HepG2 (cell line): Measurements from ENCODE around the gene GPR137. TPM values are rescaled to one million over a fixed set of nuclear protein-coding genes. Genes with fewer than 3 reads are reported as not detected.
A peak's percentile ranks its signal among the peaks of the same experiment; 100 is the strongest.

Experiments used
- AGO2 ChIP-seq: fragments of 200-400 bp; formaldehyde crosslinking; optimal IDR thresholded peaks from 2 replicates; pipeline ENCODE3; 2017; ENCODE audit warnings: mild to moderate bottlenecking, low read depth, low read length, moderate library complexity
- EHMT2 ChIP-seq: fragments of 200-600 bp; sonication (generic); IDR thresholded peaks from 2 replicates; pipeline ENCODE4 v1.7.0; 2017; ENCODE audit warnings: antibody characterized with exemption, low read depth, low read length, borderline replicate concordance
- FOSL1 ChIP-seq: sonication (generic); formaldehyde crosslinking; IDR thresholded peaks from 2 replicates; pipeline ENCODE4 v1.9.0; 2021; ENCODE audit warnings: missing genetic modification reagents, borderline replicate concordance
- HCFC1 ChIP-seq: fragments of 150-350 bp; IDR thresholded peaks from 2 replicates; pipeline ENCODE4 v1.6.1; 2014; ENCODE audit warnings: low read depth, low read length
- MYNN ChIP-seq: sonication (generic); formaldehyde crosslinking; IDR thresholded peaks from 2 replicates; pipeline ENCODE4 v1.4.0; 2020; ENCODE audit warnings: mild to moderate bottlenecking, low read depth, missing genetic modification reagents
- RXRB ChIP-seq: IDR thresholded peaks from 2 replicates; pipeline ENCODE4 v1.6.1; 2016; ENCODE audit warnings: borderline replicate concordance, missing genetic modification reagents, missing compliant biosample characterization
- SRF ChIP-seq: IDR thresholded peaks from 2 replicates; pipeline ENCODE4 v1.6.1; 2011; ENCODE audit warnings: mild to moderate bottlenecking, low read depth, low read length, moderate library complexity
- ZFP36L1 ChIP-seq: sonication (generic); formaldehyde crosslinking; IDR thresholded peaks from 2 replicates; pipeline ENCODE4 v1.8.0; 2022; ENCODE audit warnings: mild to moderate bottlenecking, missing genetic modification reagents, moderate library complexity
- ZNF160 ChIP-seq: sonication (generic); formaldehyde crosslinking; IDR thresholded peaks from 2 replicates; pipeline ENCODE4 v1.8.0; 2022; ENCODE audit warnings: mild to moderate bottlenecking, inconsistent platforms, missing genetic modification reagents
- ZNF331 ChIP-seq: sonication (generic); formaldehyde crosslinking; IDR thresholded peaks from 2 replicates; pipeline ENCODE4 v1.4.0; 2020; ENCODE audit warnings: missing genetic modification reagents
- ZNF646 ChIP-seq: sonication (generic); formaldehyde crosslinking; IDR thresholded peaks from 2 replicates; pipeline ENCODE4 v1.9.0; 2021; ENCODE audit warnings: mild to moderate bottlenecking, missing genetic modification reagents
- ZNF724P ChIP-seq: sonication (generic); formaldehyde crosslinking; IDR thresholded peaks from 2 replicates; pipeline ENCODE4 v1.8.0; 2022; ENCODE audit warnings: missing genetic modification reagents, borderline replicate concordance
- ZSCAN31 ChIP-seq: sonication (generic); formaldehyde crosslinking; IDR thresholded peaks from 2 replicates; pipeline ENCODE4 v1.5.0; 2020; ENCODE audit warnings: low read depth, mild to moderate bottlenecking, missing genetic modification reagents
- polyA plus RNA-seq, 8 experiments: library from polyadenylated mRNA; depleted of rRNA in 3 of 8; stranded (reverse) in 7 of 8; unstranded in 1 of 8; fragments of >200 nt; fragmentation: Illumina TruSeq in 4 of 8; extraction: Trizol in 4 of 8; gene quantifications; 2 replicates each; pipeline versions ENCODE4 v1.2.1 to v1.2.3, GENCODE V29; 2011 to 2016; ENCODE audit warnings: low read depth in 4 of 8, missing spikeins in 1 of 8, mixed read lengths in 1 of 8; ENCODE audit not compliant: insufficient read depth in 1 of 8
- total RNA-seq, 5 experiments: library from RNA; depleted of rRNA; stranded (reverse); fragments of >200 nt; fragmentation: Illumina TruSeq; extraction: Trizol; gene quantifications; 2 replicates each; pipeline ENCODE4 v1.2.3, GENCODE V29; 2016; ENCODE audit warnings: low read depth in 1 of 5
- TF ChIP-seq, protein P1 (sequence below): sonication (generic); formaldehyde crosslinking; IDR thresholded peaks from 2 replicates; pipeline ENCODE4 v1.4.0; 2020; ENCODE audit warnings: mild to moderate bottlenecking, missing genetic modification reagents
- TF ChIP-seq, protein P2 (sequence below): IDR thresholded peaks from 2 replicates; pipeline ENCODE4 v1.6.1; 2018; ENCODE audit warnings: missing genetic modification reagents

GPR137 gene
- total and polyA plus RNA-seq, 2 of the 13 experiments (the other 11 are each of a cell fraction or from before 2014, with no cell fraction given): 8.5 to 13.2 TPM

DNA sequence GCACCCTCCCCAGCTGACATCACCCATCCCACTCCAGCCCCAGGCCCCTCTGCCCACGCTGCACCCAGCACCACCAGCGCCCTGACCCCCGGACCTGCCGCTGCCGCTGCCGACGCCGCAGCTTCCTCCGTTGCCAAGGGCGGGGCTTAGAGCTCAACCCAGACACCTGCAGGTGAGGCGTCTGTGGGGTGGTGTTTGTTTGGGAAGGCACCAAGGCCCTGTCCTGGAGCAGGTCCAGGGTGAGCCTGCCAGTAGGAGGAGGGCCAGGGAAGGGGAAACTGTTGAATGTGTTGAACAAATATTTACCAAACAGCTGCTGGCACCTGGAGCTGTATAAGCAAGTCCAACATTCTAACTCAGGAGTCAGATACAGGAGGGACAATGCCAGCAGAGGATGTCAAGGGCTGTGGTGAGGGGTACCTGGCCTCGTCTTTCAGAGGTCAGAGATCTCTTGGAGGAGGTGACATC lies 48.1 kb upstream of the GPR137 start (continued):
- TF ChIP-seq ZNF646 (CRISPR knock-in tag) (no peak), MYNN (CRISPR knock-in tag) (no peak), EHMT2 (no peak), FOSL1 (CRISPR knock-in tag) (no peak), RXRB (CRISPR knock-in tag) (peak; percentile 69; the same call in 1 of the 2 replicates), AGO2 (peak; percentile 17), ZNF331 (CRISPR knock-in tag) (peak; percentile 74; the same call in 1 of the 2 replicates), ZSCAN31 (CRISPR knock-in tag) (no peak), HCFC1 (no peak), ZNF160 (CRISPR knock-in tag) (no peak), ZNF724P (CRISPR knock-in tag) (no peak), ZFP36L1 (CRISPR knock-in tag) (no peak), SRF (no peak)
- TF ChIP-seq, protein P1, sequence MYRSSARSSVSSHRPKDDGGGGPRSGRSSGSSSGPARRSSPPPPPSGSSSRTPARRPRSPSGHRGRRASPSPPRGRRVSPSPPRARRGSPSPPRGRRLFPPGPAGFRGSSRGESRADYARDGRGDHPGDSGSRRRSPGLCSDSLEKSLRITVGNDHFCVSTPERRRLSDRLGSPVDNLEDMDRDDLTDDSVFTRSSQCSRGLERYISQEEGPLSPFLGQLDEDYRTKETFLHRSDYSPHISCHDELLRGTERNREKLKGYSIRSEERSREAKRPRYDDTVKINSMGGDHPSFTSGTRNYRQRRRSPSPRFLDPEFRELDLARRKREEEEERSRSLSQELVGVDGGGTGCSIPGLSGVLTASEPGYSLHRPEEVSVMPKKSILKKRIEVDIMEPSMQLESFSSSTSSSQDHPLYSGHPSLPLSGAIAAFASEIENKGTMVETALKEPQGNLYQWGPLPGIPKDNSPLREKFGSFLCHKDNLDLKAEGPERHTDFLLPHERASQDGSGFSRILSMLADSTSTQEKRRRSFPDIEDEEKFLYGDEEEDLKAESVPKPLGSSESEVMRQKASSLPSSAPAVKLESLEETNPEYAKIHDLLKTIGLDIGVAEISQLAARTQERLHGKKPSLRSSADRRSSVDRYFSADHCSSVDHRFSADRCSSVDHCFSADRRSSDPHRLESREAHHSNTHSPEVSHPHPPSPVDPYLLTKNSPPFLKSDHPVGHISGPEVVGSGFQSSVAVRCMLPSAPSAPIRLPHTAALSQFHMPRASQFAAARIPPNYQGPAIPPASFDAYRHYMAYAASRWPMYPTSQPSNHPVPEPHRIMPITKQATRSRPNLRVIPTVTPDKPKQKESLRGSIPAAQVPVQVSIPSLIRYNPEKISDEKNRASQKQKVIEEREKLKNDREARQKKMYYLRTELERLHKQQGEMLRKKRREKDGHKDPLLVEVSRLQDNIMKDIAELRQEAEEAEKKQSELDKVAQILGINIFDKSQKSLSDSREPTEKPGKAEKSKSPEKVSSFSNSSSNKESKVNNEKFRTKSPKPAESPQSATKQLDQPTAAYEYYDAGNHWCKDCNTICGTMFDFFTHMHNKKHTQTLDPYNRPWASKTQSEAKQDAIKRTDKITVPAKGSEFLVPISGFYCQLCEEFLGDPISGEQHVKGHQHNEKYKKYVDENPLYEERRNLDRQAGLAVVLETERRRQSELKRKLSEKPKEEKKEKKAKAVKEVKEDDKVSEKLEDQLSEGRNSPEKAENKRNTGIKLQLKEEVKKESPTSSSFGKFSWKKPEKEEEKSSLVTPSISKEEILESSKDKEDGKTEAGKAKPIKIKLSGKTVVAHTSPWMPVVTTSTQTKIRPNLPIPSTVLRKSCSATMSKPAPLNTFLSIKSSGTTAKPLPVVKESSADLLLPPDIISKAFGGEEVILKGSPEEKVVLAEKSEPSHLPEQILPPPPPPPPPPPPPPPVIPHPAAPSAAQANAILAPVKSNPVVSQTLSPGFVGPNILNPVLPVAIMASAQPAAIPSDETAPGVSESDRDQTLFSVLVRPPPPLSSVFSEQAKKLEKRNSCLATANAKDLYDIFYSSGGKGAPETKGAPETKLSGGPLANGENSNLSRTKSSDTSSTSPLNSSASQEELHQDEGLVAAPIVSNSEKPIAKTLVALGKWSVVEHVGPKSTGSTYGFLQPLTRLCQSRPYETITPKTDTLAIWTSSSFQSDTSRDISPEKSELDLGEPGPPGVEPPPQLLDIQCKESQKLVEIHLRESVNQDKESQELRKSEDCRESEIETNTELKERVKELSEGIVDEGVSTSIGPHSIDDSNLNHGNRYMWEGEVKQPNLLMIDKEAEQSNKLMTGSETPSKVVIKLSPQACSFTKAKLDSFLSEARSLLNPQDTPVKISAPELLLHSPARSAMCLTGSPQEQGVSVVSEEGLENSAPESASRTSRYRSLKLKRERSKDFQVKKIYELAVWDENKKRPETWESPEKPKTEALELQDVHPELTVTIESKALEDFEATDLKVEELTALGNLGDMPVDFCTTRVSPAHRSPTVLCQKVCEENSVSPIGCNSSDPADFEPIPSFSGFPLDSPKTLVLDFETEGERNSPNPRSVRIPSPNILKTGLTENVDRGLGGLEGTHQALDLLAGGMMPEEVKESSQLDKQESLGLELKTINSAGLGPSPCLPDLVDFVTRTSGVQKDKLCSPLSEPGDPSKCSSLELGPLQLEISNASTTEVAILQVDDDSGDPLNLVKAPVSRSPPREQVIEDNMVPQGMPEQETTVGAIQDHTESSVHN: no peak
- TF ChIP-seq, protein P2, sequence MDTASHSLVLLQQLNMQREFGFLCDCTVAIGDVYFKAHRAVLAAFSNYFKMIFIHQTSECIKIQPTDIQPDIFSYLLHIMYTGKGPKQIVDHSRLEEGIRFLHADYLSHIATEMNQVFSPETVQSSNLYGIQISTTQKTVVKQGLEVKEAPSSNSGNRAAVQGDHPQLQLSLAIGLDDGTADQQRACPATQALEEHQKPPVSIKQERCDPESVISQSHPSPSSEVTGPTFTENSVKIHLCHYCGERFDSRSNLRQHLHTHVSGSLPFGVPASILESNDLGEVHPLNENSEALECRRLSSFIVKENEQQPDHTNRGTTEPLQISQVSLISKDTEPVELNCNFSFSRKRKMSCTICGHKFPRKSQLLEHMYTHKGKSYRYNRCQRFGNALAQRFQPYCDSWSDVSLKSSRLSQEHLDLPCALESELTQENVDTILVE (CRISPR knock-in tag): peak; percentile 72
